ENCODE results near the gene TSTD2. TPM values are rescaled to one million over a fixed set of nuclear protein-coding genes. Genes with fewer than 3 reads are reported as not detected.

TSTD2 gene
- polyA plus RNA-seq, 3 donors = 1.2 to 11.4 (median 2.4) TPM

DNA sequence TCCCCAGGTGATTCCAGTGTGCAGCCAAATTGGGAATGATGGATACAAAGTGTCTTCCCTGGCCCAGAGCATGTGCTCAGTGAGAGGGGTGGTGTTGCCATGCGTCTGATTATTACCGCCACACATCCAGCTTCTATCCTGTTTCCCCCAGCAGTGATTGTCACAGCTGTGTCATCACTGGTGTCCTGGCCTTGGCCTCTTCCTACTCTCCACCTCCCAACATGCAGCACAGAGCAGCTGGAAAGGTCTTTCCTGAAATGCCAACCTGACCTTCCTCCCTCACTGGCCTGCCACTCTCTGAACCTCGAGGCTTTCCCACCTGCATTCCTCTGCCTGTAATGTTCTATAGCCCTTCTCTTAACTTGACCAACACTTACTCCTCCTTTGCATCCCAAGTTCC is 71.7 kb downstream of the TSTD2 start:
- no peak for DNase-seq
- H2AFZ ChIP-seq (ENCODE audit: insufficient read depth, low read depth, low read length, poor library complexity, severe bottlenecking) = peak overlapping the region; percentile 17
- Mint-ChIP-seq H3K36me3 (no peaks in the 10 kb centered on the region), H3K9me3 (peaks cover 0 to 1% (median 0%) of the 10 kb centered on the region in 7 donors), H3K4me1 (peaks cover 29% of the 10 kb centered on the region), H3K27ac (no peak overlapping the region), H3K27me3 (ENCODE audit: low read depth in 3 of 3) (peaks cover 2 to 3% (median 2%) of the 10 kb centered on the region in 3 donors), H3K4me3 (no peak overlapping the region)
- intact Hi-C loops (cut with micrococcal nuclease) = no loop called here
- 40% methylated on average over 2 of the region's 3 CpGs for WGBS (ENCODE audit: insufficient coverage)
- no peaks in the 10 kb centered on the region for H3K79me2 ChIP-seq (ENCODE audit: insufficient read depth, low read length)
- H3K9ac ChIP-seq (ENCODE audit: insufficient read depth, low read length, poor library complexity, severe bottlenecking) = no peak overlapping the region
- peaks cover 21 to 25% of the 10 kb centered on the region in 2 donors for H3K4me1 ChIP-seq (ENCODE audit: control insufficient read depth in 1 of 2, insufficient read depth in 2 of 2, low read length in 2 of 2)
- no peaks in the 10 kb centered on the region for H4K20me1 ChIP-seq (ENCODE audit: insufficient read depth, low read length)
- no peak overlapping the region for H3K27ac ChIP-seq (ENCODE audit: low read depth in 1 of 2, low read length in 2 of 2)
- H3K36me3 ChIP-seq (replicated peaks in 1 of 2; ENCODE audit: control insufficient read depth in 1 of 2, insufficient read depth in 2 of 2, low read length in 2 of 2) = no peaks in the 10 kb centered on the region
- no peak overlapping the region for H3K4me3 ChIP-seq (replicated peaks in 1 of 3; ENCODE audit: low read depth in 2 of 3, low read length in 3 of 3)
- TF ChIP-seq, protein P1, sequence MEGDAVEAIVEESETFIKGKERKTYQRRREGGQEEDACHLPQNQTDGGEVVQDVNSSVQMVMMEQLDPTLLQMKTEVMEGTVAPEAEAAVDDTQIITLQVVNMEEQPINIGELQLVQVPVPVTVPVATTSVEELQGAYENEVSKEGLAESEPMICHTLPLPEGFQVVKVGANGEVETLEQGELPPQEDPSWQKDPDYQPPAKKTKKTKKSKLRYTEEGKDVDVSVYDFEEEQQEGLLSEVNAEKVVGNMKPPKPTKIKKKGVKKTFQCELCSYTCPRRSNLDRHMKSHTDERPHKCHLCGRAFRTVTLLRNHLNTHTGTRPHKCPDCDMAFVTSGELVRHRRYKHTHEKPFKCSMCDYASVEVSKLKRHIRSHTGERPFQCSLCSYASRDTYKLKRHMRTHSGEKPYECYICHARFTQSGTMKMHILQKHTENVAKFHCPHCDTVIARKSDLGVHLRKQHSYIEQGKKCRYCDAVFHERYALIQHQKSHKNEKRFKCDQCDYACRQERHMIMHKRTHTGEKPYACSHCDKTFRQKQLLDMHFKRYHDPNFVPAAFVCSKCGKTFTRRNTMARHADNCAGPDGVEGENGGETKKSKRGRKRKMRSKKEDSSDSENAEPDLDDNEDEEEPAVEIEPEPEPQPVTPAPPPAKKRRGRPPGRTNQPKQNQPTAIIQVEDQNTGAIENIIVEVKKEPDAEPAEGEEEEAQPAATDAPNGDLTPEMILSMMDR (IDR thresholded peaks at IDR 0.05) = no peak
- H3K4me2 ChIP-seq (replicated peaks; ENCODE audit: extremely low read depth, low read length, poor library complexity, severe bottlenecking) = no peak overlapping the region
- no peaks in the 10 kb centered on the region for H3K27me3 ChIP-seq (ENCODE audit: control insufficient read depth in 2 of 2, insufficient read depth in 2 of 2, low read length in 2 of 2)
- H3K9me3 ChIP-seq (replicated peaks in 1 of 2; ENCODE audit: control insufficient read depth in 1 of 2, insufficient read depth in 1 of 2, low read length in 2 of 2) = no peaks in the 10 kb centered on the region

DNA sequence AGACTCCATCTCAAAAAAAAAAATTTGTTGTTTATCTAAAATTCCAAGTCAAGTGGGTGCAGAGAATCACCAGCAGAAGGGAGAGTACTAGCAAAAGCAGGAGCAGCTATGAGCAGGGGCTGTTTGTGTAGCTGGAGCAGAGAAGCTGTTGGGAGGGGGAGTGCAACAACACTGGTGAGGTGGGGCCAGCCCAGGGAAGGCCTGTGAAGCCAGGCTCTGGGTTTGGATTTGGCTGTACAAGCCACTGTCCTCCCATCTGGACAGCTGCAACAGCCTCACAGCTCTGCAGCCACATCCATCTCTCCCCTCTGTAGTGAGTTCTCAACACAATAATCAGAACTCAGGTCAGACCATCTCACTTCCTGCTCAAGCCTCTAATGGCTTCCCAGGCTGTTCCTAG is 72.3 kb downstream of the TSTD2 start:
- Histone ChIP-seq H3K4me3 (replicated peaks in 1 of 3; ENCODE audit: low read depth in 2 of 3, low read length in 3 of 3) (no peak overlapping the region), H3K79me2 (ENCODE audit: insufficient read depth, low read length) (no peaks in the 10 kb centered on the region), H3K36me3 (replicated peaks in 1 of 2; ENCODE audit: control insufficient read depth in 1 of 2, insufficient read depth in 2 of 2, low read length in 2 of 2) (no peaks in the 10 kb centered on the region), H3K4me1 (ENCODE audit: control insufficient read depth in 1 of 2, insufficient read depth in 2 of 2, low read length in 2 of 2) (peaks cover 21 to 25% of the 10 kb centered on the region in 2 donors), H3K27ac (ENCODE audit: low read depth in 1 of 2, low read length in 2 of 2) (no peak overlapping the region), H3K4me2 (replicated peaks; ENCODE audit: extremely low read depth, low read length, poor library complexity, severe bottlenecking) (no peak overlapping the region), H3K9me3 (replicated peaks in 1 of 2; ENCODE audit: control insufficient read depth in 1 of 2, insufficient read depth in 1 of 2, low read length in 2 of 2) (no peaks in the 10 kb centered on the region), H3K9ac (ENCODE audit: insufficient read depth, low read length, poor library complexity, severe bottlenecking) (no peak overlapping the region), H2AFZ (ENCODE audit: insufficient read depth, low read depth, low read length, poor library complexity, severe bottlenecking) (no peak overlapping the region), H3K27me3 (ENCODE audit: control insufficient read depth in 2 of 2, insufficient read depth in 2 of 2, low read length in 2 of 2) (no peaks in the 10 kb centered on the region), H4K20me1 (ENCODE audit: insufficient read depth, low read length) (no peaks in the 10 kb centered on the region)
- H3K27me3 Mint-ChIP-seq (ENCODE audit: low read depth in 3 of 3) = peaks cover 2 to 5% (median 4%) of the 10 kb centered on the region in 3 donors
- H3K4me1 Mint-ChIP-seq = peaks cover 30% of the 10 kb centered on the region
- peak overlapping the region in 1 of 7 donors; percentile 23 for H3K27ac Mint-ChIP-seq
- intact Hi-C loops (cut with micrococcal nuclease) = no loop called here
- H3K9me3 Mint-ChIP-seq = peaks cover 0 to 1% (median 0%) of the 10 kb centered on the region in 7 donors
- DNase-seq = no peak
- H3K36me3 Mint-ChIP-seq = no peaks in the 10 kb centered on the region
- TF ChIP-seq, protein P1 (IDR thresholded peaks at IDR 0.05) = no peak
- H3K4me3 Mint-ChIP-seq = no peak overlapping the region
